Measurements from ENCODE around the gene ZNF283. TPM values are rescaled to one million over a fixed set of nuclear protein-coding genes. Genes with fewer than 3 reads are reported as not detected.
A peak's percentile ranks its signal among the peaks of the same experiment; 100 is the strongest.

The ZNF283 gene
- total and polyA plus RNA-seq, 2 of the 13 experiments (the other 11 are each of a cell fraction or from before 2014, with no cell fraction given), result 2.0 to 11.1 TPM

GRCh38 chr19:43789029-43789428 is 38.1 kb upstream of the ZNF283 start (continued):
- TF ChIP-seq ZNF720 (CRISPR knock-in tag; IDR thresholded peaks at IDR 0.05), result peak; percentile 81; the same call in 1 of the 2 replicates
- no peak for TF ChIP-seq ONECUT2 (CRISPR knock-in tag; IDR thresholded peaks at IDR 0.05)
- peak; percentile 85 for TF ChIP-seq ZNF331 (CRISPR knock-in tag; IDR thresholded peaks at IDR 0.05)
- TF ChIP-seq MIER2 (CRISPR knock-in tag; IDR thresholded peaks at IDR 0.05), result peak; percentile 98
- TF ChIP-seq ZNF780A (CRISPR knock-in tag; IDR thresholded peaks at IDR 0.05), result no peak
- TF ChIP-seq LRRFIP1 (CRISPR knock-in tag; conservative IDR thresholded peaks at IDR 0.05), result peak; percentile 88; the same call in 1 of the 2 replicates
- no peak for TF ChIP-seq CREM (IDR thresholded peaks at IDR 0.05)
- TF ChIP-seq CREM (CRISPR knock-in tag; IDR thresholded peaks at IDR 0.05), result no peak
- no peak for TF ChIP-seq SNRNP70 (IDR thresholded peaks at IDR 0.05; ENCODE audit: low read depth, low read length)
- TF ChIP-seq FOXK1 (CRISPR knock-in tag; IDR thresholded peaks at IDR 0.05; ENCODE audit: borderline replicate concordance, low read depth), result peak; percentile 53; the same call in 1 of the 2 replicates
- TF ChIP-seq ZSCAN30 (CRISPR knock-in tag; IDR thresholded peaks at IDR 0.05), result no peak
- no peak for TF ChIP-seq ZNF142 (CRISPR knock-in tag; IDR thresholded peaks at IDR 0.05)
- TF ChIP-seq GABPA (IDR thresholded peaks at IDR 0.05; ENCODE audit: low read depth, low read length), result no peak
- peak; percentile 31; the same call in 1 of the 2 replicates for TF ChIP-seq GABPA (CRISPR knock-in tag; IDR thresholded peaks at IDR 0.05; ENCODE audit: low read depth)
- no peak for TF ChIP-seq RFXAP (CRISPR knock-in tag; IDR thresholded peaks at IDR 0.05; ENCODE audit: borderline replicate concordance)
- no peak for TF ChIP-seq REPIN1 (CRISPR knock-in tag; IDR thresholded peaks at IDR 0.05; ENCODE audit: borderline replicate concordance, low read depth)
- 0 out of 2 replicates have a peak, but pooled peaks have one; percentile 28 for TF ChIP-seq NFYB (CRISPR knock-in tag; IDR thresholded peaks at IDR 0.05)
- peak; percentile 44; the same call in 1 of the 2 replicates for TF ChIP-seq GATAD2A (CRISPR knock-in tag; IDR thresholded peaks at IDR 0.05)
- no peak for TF ChIP-seq SMYD3 (CRISPR knock-in tag; IDR thresholded peaks at IDR 0.05)
- TF ChIP-seq HNF1B (CRISPR knock-in tag; IDR thresholded peaks at IDR 0.05), result no peak
- TF ChIP-seq DRAP1 (CRISPR knock-in tag; IDR thresholded peaks at IDR 0.05), result no peak
- no peak for TF ChIP-seq ZBTB20 (CRISPR knock-in tag; IDR thresholded peaks at IDR 0.05; ENCODE audit: borderline replicate concordance, low read depth)

All from HepG2 (cell line).